ENCODE data around the gene ABCA4.

ABCA4 gene

GRCh38 chr1:94011129-94011528, 109.8 kb downstream of the ABCA4 start:
- TF ChIP-seq, protein P1, sequence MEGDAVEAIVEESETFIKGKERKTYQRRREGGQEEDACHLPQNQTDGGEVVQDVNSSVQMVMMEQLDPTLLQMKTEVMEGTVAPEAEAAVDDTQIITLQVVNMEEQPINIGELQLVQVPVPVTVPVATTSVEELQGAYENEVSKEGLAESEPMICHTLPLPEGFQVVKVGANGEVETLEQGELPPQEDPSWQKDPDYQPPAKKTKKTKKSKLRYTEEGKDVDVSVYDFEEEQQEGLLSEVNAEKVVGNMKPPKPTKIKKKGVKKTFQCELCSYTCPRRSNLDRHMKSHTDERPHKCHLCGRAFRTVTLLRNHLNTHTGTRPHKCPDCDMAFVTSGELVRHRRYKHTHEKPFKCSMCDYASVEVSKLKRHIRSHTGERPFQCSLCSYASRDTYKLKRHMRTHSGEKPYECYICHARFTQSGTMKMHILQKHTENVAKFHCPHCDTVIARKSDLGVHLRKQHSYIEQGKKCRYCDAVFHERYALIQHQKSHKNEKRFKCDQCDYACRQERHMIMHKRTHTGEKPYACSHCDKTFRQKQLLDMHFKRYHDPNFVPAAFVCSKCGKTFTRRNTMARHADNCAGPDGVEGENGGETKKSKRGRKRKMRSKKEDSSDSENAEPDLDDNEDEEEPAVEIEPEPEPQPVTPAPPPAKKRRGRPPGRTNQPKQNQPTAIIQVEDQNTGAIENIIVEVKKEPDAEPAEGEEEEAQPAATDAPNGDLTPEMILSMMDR (IDR thresholded peaks at IDR 0.05; ENCODE audit: insufficient read depth, low read length, missing control alignments): no peak
- no peak for DNase-seq (ENCODE audit: low read depth, low spot score)
- CTCF ChIA-PET: interaction anchor here (0.8 to 2.0 kb wide), 3 partner anchors 11 to 17 kb away, joined by 3 to 12 read pairs (median 3); no protein-coding TSS in a partner anchor
- no peak overlapping the region for H3K4me3 ChIP-seq (ENCODE audit: low read depth, low read length)
- POLR2A ChIA-PET: no interaction called here

DNA sequence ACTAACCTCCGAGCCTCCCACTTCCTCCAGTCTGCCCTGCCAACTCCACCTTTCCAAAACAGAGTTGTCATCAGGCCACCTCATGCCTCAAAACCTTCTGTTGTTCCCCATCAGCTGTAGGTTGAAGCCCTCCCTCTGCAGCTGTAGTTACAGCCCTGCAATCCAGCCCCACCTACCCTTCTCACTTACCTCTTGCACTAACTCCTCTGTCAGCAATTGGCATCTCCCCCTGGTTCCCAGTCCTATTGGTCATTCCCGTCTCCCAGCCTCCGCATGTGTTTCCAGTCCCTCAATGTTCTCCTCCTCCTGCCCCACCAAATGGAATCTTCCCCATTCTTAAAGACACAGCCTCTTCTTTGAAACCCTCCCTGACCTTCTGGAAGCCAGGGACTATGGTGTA, 111.6 kb downstream of the ABCA4 start:
- CTCF ChIA-PET: interaction anchor here (0.6 to 1.4 kb wide), 2 partner anchors 17 to 30 kb away, joined by 3 read pairs; no protein-coding TSS in a partner anchor

DNA sequence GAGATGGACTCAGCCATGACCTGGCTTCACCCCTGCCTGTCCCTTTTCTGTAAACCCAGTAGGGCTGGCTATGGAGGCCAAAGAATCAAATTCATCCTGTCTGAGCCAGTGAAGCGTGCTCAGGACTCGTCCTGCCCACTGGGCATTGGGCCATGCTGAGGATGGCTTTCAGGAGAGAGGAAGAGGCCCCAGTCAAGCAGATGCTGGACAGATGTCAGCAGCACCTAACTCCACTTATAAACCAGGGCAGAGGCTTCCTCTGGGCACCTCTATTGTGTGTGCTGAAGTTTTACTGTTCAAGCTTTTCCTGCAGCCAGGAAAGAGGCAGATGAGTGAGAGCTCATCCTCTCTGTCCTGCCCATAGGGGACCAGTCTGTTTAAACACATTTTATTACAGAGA, 114.3 kb downstream of the ABCA4 start:
- H3K4me3 ChIP-seq (ENCODE audit: low read depth, low read length): no peak overlapping the region
- DNase-seq (ENCODE audit: low read depth, low spot score): no peak
- ChIA-PET POLR2A (no interaction called here), CTCF (interaction anchor here (1.3 to 2.0 kb wide), 2 partner anchors 15 to 19 kb away, joined by 4 to 8 read pairs; no protein-coding TSS in a partner anchor)
- TF ChIP-seq, protein P1 (IDR thresholded peaks at IDR 0.05; ENCODE audit: insufficient read depth, low read length, missing control alignments): no peak

More for the DNA sequence above, 111.6 kb downstream of the ABCA4 start:
- POLR2A ChIA-PET: no interaction called here
- TF ChIP-seq, protein P1 (IDR thresholded peaks at IDR 0.05; ENCODE audit: insufficient read depth, low read length, missing control alignments): no peak
- no peak for DNase-seq (ENCODE audit: low read depth, low spot score)
- no peak overlapping the region for H3K4me3 ChIP-seq (ENCODE audit: low read depth, low read length)

DNA sequence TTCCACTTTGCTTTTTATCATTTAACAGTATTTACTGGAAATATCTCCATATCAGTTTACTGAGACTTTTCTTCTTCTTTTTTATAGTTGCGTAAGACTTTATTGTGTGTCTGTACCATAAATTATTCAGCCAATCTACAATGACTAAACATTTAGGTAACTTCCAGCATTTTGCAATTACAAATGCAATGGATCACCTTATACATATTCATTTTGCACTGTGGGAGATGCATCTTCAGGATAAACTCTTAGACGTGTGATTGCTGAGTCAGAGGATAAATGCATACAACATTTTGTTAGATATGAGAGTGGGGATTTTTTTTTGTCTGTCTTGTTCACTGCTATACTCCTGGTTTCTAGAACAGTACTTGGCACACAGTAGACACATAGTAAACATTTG, 116.0 kb downstream of the ABCA4 start:
- DNase-seq (ENCODE audit: low read depth, low spot score): no peak
- no peak overlapping the region for H3K4me3 ChIP-seq (ENCODE audit: low read depth, low read length)
- TF ChIP-seq, protein P1 (IDR thresholded peaks at IDR 0.05; ENCODE audit: insufficient read depth, low read length, missing control alignments): no peak
- ChIA-PET POLR2A (interaction anchor here (0.6 kb wide), 1 partner anchor 18 kb away, joined by 3 read pairs; no protein-coding TSS in a partner anchor), CTCF (interaction anchor here (2.0 kb wide), 1 partner anchor 21 kb away, joined by 8 read pairs; no protein-coding TSS in a partner anchor)

DNA sequence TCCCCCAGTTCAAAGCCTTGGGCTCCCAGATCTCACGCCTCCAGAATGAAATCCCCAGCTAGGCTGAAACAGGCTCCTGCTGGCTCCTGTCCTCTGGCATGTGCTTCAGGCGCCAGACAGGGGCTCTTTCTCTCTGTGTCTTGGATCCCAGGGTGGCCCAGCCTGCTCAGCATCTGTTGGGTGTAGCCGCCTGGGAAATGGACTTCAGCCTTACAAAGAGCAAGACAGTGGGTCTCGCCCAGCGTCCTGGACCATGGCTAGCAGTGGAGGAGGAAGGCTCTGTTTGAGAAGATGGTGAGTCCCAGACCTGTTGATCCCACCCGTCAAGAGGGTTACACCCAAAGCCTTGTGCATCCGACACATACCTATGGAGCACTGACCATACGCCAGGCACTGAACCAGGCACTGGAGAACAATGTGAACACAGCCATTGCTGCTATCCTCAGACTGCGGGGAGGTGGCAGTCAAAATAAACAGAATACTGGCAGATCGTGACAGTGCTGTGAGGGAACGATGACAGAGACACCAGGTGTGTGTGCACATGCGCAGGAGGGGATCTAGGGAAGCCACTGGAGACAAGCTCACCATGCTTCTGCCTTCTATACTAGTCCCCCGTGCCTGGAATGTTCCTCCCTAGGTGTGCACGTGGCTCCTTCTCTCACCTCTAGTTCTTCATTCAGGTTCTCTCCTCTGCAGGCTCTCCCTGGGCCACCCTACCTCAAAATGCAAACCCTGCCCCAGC, 118.7 kb downstream of the ABCA4 start:
- TF ChIP-seq, protein P1 (IDR thresholded peaks at IDR 0.05; ENCODE audit: insufficient read depth, low read length, missing control alignments): no peak
- H3K4me3 ChIP-seq (ENCODE audit: low read depth, low read length): no peak overlapping the region
- DNase-seq (ENCODE audit: low read depth, low spot score): no peak
- CTCF ChIA-PET: no interaction called here
- POLR2A ChIA-PET: no interaction called here

GRCh38 chr1:94001397-94002045, 119.4 kb downstream of the ABCA4 start:
- DNase-seq (ENCODE audit: low read depth, low spot score): no peak
- ChIA-PET CTCF (no interaction called here), POLR2A (no interaction called here)
- no peak overlapping the region for H3K4me3 ChIP-seq (ENCODE audit: low read depth, low read length)
- TF ChIP-seq, protein P1 (IDR thresholded peaks at IDR 0.05; ENCODE audit: insufficient read depth, low read length, missing control alignments): no peak

Measured in AG04449 (cell line).